GM19372 (cell line): ENCODE data around the gene NAGK.
"Not testable (repeated sequence)": the region's sequence is repeated elsewhere in the genome, so short reads cannot be mapped to it uniquely, and the experiment has no call there.

Source experiments
- ATAC-seq: cut with Tn5 transposase; IDR thresholded peaks from one replicate; pipeline ENCODE4 v1.9.1; 2021; ENCODE audit warnings: mild to moderate bottlenecking, low read depth, moderate library complexity; ENCODE audit not compliant: unreplicated experiment

NAGK gene

GRCh38 chr2:71102981-71103681, 34.7 kb downstream of the NAGK start:
- no peak for ATAC-seq

- no peak for ATAC-seq
These were observed 35.4 kb downstream of the NAGK start for GRCh38 chr2:71103809-71104208.

GRCh38 chr2:71106463-71106862, 38.0 kb downstream of the NAGK start:
- ATAC-seq = not testable (repeated sequence)

GRCh38 chr2:71108091-71108490, 39.6 kb downstream of the NAGK start:
- ATAC-seq = no peak

GRCh38 chr2:71113843-71114242, 45.4 kb downstream of the NAGK start:
- ATAC-seq = no peak

- no peak for ATAC-seq
These were observed 48.6 kb downstream of the NAGK start for GRCh38 chr2:71117063-71117462.

GRCh38 chr2:71120195-71120594, 51.7 kb downstream of the NAGK start:
- ATAC-seq = no peak

- ATAC-seq = no peak
These were observed 53.0 kb downstream of the NAGK start for GRCh38 chr2:71121479-71121878.

GRCh38 chr2:71122387-71123298, 54.2 kb downstream of the NAGK start:
- no peak for ATAC-seq

GRCh38 chr2:71125506-71126294, 57.3 kb downstream of the NAGK start:
- ATAC-seq = no peak

GRCh38 chr2:71126957-71127356, 58.5 kb downstream of the NAGK start:
- ATAC-seq = no peak
